ENCODE data around the gene MBNL2. TPM values are rescaled to one million over a fixed set of nuclear protein-coding genes. Genes with fewer than 3 reads are reported as not detected.

MBNL2 gene
- total and polyA plus RNA-seq, 2 of the 4 experiments (the other 2 are of a cell fraction), result 26.9 to 103 TPM

GRCh38 chr13:97417698-97418097, 195.6 kb downstream of the MBNL2 start:
- ATAC-seq (ENCODE audit: low read depth), result no peak
- no peak for TF ChIP-seq RAD21 (IDR thresholded peaks at IDR 0.05; ENCODE audit: low read length)
- no peak for TF ChIP-seq USF2 (IDR thresholded peaks at IDR 0.05; ENCODE audit: low read depth, low read length)
- no peak for TF ChIP-seq MAZ (IDR thresholded peaks at IDR 0.05; ENCODE audit: borderline replicate concordance, low read depth, low read length)
- no peak for TF ChIP-seq MXI1 (IDR thresholded peaks at IDR 0.05; ENCODE audit: borderline replicate concordance, low read depth, low read length)
- TF ChIP-seq CHD1 (IDR thresholded peaks at IDR 0.05; ENCODE audit: low read depth, low read length), result no peak
- TF ChIP-seq CEBPB (IDR thresholded peaks at IDR 0.05; ENCODE audit: low read depth, low read length), result no peak
- TF ChIP-seq SMC3 (IDR thresholded peaks at IDR 0.05; ENCODE audit: low read depth, low read length), result no peak
- no peak for TF ChIP-seq RCOR1 (IDR thresholded peaks at IDR 0.05; ENCODE audit: insufficient replicate concordance, low read length)
- no peak for TF ChIP-seq BHLHE40 (IDR thresholded peaks at IDR 0.05; ENCODE audit: low read depth, low read length)
- no peak for TF ChIP-seq NFE2L2 (IDR thresholded peaks at IDR 0.05; ENCODE audit: low read depth, low read length)
- no peak for TF ChIP-seq MAFK (IDR thresholded peaks at IDR 0.05; ENCODE audit: low read depth, low read length)
- TF ChIP-seq ELK1 (IDR thresholded peaks at IDR 0.05; ENCODE audit: borderline replicate concordance, low read depth, low read length), result no peak
- no peak for TF ChIP-seq RFX5 (IDR thresholded peaks at IDR 0.05; ENCODE audit: low read depth, low read length)
- TF ChIP-seq CTCF (conservative IDR thresholded peaks at IDR 0.05; ENCODE audit: low read depth, low read length), result no peak
- TF ChIP-seq FOS (IDR thresholded peaks at IDR 0.05; ENCODE audit: low read depth, low read length), result no peak
- TF ChIP-seq POLR2A (IDR thresholded peaks at IDR 0.05; ENCODE audit: low read depth, low read length), result no peak
- peaks cover 2% of the 10 kb centered on the region; the same call in 1 of the 2 replicates for H3K27me3 ChIP-seq (ENCODE audit: control insufficient read depth, insufficient read depth, low read length)

More at GRCh38 chr13:97417698-97418097, 195.6 kb downstream of the MBNL2 start:
- Histone ChIP-seq H3K4me3 (ENCODE audit: insufficient read depth, low read depth, low read length) (no peak overlapping the region), H3K23ac (ENCODE audit: low read depth, low read length) (no peak overlapping the region), H3K56ac (ENCODE audit: extremely low read depth, insufficient read depth, low read length) (no peak overlapping the region), H2AK5ac (ENCODE audit: low read depth, low read length) (no peak overlapping the region), H2AFZ (replicated peaks; ENCODE audit: low read length, poor library complexity) (no peak overlapping the region), H4K5ac (ENCODE audit: low read depth, low read length) (no peak overlapping the region), H3K4me1 (ENCODE audit: control insufficient read depth, insufficient read depth, low read length) (no peaks in the 10 kb centered on the region), H3K36me3 (ENCODE audit: control insufficient read depth, insufficient read depth, low read length) (no peaks in the 10 kb centered on the region), H3K14ac (replicated peaks; ENCODE audit: low read depth, low read length) (no peak overlapping the region), H3K4ac (ENCODE audit: low read depth, low read length) (no peak overlapping the region), H3K9me3 (ENCODE audit: control insufficient read depth, insufficient read depth, low read length) (no peaks in the 10 kb centered on the region), H2BK20ac (ENCODE audit: low read depth, low read length) (no peak overlapping the region), H4K91ac (ENCODE audit: insufficient read depth, low read depth, low read length) (no peak overlapping the region), H4K20me1 (ENCODE audit: insufficient read depth, low read length) (no peaks in the 10 kb centered on the region), H2AK9ac (replicated peaks; ENCODE audit: low read depth, low read length, poor library complexity) (no peak overlapping the region), H2BK15ac (ENCODE audit: low read depth, low read length) (no peak overlapping the region), H2BK5ac (ENCODE audit: low read depth, low read length, poor library complexity, severe bottlenecking) (no peak overlapping the region), H3K27ac (ENCODE audit: insufficient read depth, low read length) (no peak overlapping the region), H3K4me2 (ENCODE audit: low read depth, low read length) (no peak overlapping the region), H3K9ac (ENCODE audit: low read depth, low read length) (no peak overlapping the region), H3K18ac (ENCODE audit: low read depth, low read length) (no peak overlapping the region), H4K8ac (ENCODE audit: low read depth in 2 of 2, low read length in 2 of 2) (no peak overlapping the region), H2BK120ac (ENCODE audit: low read depth, low read length) (no peak overlapping the region), H3K79me1 (ENCODE audit: low read depth in 1 of 2, low read length in 2 of 2) (no peaks in the 10 kb centered on the region), H3K9me1 (ENCODE audit: insufficient read depth, low read length) (no peaks in the 10 kb centered on the region)
- in situ Hi-C loops (cut with MboI; ENCODE audit: low sequenced_read_pairs) (no loop called here), intact Hi-C loops (cut with micrococcal nuclease) (no loop called here), dilution Hi-C loops (cut with HindIII; ENCODE audit: low sequenced_read_pairs, unreplicated experiment) (no loop called here)
- WGBS, 2 experiments (ENCODE audit: extremely low coverage in 2 of 2, insufficient read length in 1 of 2), result 100% methylated on average over 2 of the region's 5 CpGs; no CpG with 5 or more reads in 1 of the 2 experiments
- DNase-seq, result no peak
- ChIA-PET POLR2A (ENCODE audit: unreplicated experiment) (no interaction called here), CTCF (interaction anchor here (0.6 kb wide), 1 partner anchor 20 kb away, joined by 4 read pairs; no protein-coding TSS in a partner anchor)
- BruUV-seq (replicated peaks), result no TSS peak

All from IMR-90 (cell line).